GM12878 (cell line): ENCODE results near the gene NFYC. TPM values are rescaled to one million over a fixed set of nuclear protein-coding genes. Genes with fewer than 3 reads are reported as not detected.

Experiments used
- ATAC-seq: fragments of 200-7000 bp; cut with Tn5 transposase; 3 replicates; pipeline ENCODE4 v1.9.1; 2020; ENCODE audit warnings: mild to moderate bottlenecking, moderate library complexity
- BruUV-seq: library from RNA; stranded (reverse); fragments of 400-500 nt; replicated peaks from 2 replicates; lab custom pipeline; 2021; lab: Mats Ljungman, UMichigan
- CTCF ChIA-PET: fragments of 300-600 bp; sonication (Branson Sonifier 250); formaldehyde crosslinking; extraction: SDS; loops from one replicate; lab custom pipeline; 2021; ENCODE audit warnings: inconsistent platforms; lab: Yijun Ruan, JAX
- POLR2A ChIA-PET: fragments of 350-600 bp; formaldehyde crosslinking; extraction: SDS; loops from one replicate; lab custom pipeline; 2021; ENCODE audit warnings: inconsistent platforms; lab: Charles Lee
- RAD21 ChIA-PET: fragments of 300-600 bp; sonication (Branson Sonifier 250); formaldehyde crosslinking; loops from one replicate; lab custom pipeline; 2023; ENCODE audit warnings: antibody characterized with exemption; ENCODE audit not compliant: unreplicated experiment; lab: Charles Lee
- SMC1A ChIA-PET: fragments of 300-600 bp; sonication (Branson Sonifier 250); formaldehyde crosslinking; loops from one replicate; lab custom pipeline; 2023; ENCODE audit not compliant: unreplicated experiment, uncharacterized antibody; lab: Charles Lee
- DNase-seq: peaks from one replicate; pipeline ENCODE4 v3.0.0-alpha.2; 2011; ENCODE audit warnings: low read depth, low spot score
- FAIRE-seq: peaks from 3 replicates; lab custom pipeline; 2011; peaks lifted over from hg19 to GRCh38; lab: Jason Lieb, UNC
- H2AFZ ChIP-seq: 2 replicates; pipeline ENCODE4 v1.6.0; 2011; ENCODE audit warnings: low read depth, low read length, control low read depth; ENCODE audit not compliant: control insufficient read depth
- H3K27ac ChIP-seq: 2 replicates; pipeline ENCODE4 v1.5.1; 2011; ENCODE audit warnings: control low read depth; ENCODE audit not compliant: control insufficient read depth, insufficient read depth
- H3K27me3 ChIP-seq, 2 experiments: replicated peaks in 1 of 2; 2 replicates each; pipeline versions ENCODE4 v1.6.0 to v1.6.1; 2011; ENCODE audit warnings: low read length in 1 of 2; ENCODE audit not compliant: control insufficient read depth in 2 of 2, insufficient read depth in 2 of 2
- H3K36me3 ChIP-seq, 2 experiments: 2 replicates each; pipeline ENCODE4 v1.5.1; 2011; ENCODE audit warnings: low read length in 1 of 2; ENCODE audit not compliant: control insufficient read depth in 2 of 2, insufficient read depth in 2 of 2
- H3K4me1 ChIP-seq: 2 replicates; pipeline ENCODE4 v1.6.1; 2011; ENCODE audit warnings: mild to moderate bottlenecking, low read length, moderate library complexity, mixed read lengths; ENCODE audit not compliant: control insufficient read depth, insufficient read depth
- H3K4me2 ChIP-seq: 2 replicates; pipeline ENCODE4 v1.6.0; 2011; ENCODE audit warnings: control low read depth; ENCODE audit not compliant: control insufficient read depth, insufficient read depth
- H3K4me3 ChIP-seq: fragments of 200-600 bp; sonication (generic); 2 replicates; pipeline ENCODE4 v1.5.1; 2016
- H3K79me2 ChIP-seq: 2 replicates; pipeline ENCODE4 v1.6.0; 2011; ENCODE audit warnings: low read length; ENCODE audit not compliant: control insufficient read depth, insufficient read depth
- H3K9ac ChIP-seq: 2 replicates; pipeline ENCODE4 v1.8.0; 2011; ENCODE audit warnings: low read length, control low read depth, mixed read lengths; ENCODE audit not compliant: control insufficient read depth, insufficient read depth
- H3K9me3 ChIP-seq: replicated peaks from 3 replicates; pipeline ENCODE4 v1.5.1; 2011; ENCODE audit warnings: mild to moderate bottlenecking, low read length; ENCODE audit not compliant: control insufficient read depth, insufficient read depth
- H4K20me1 ChIP-seq: 2 replicates; pipeline ENCODE4 v1.6.0; 2011; ENCODE audit not compliant: control insufficient read depth, insufficient read depth
- BCL11A ChIP-seq: IDR thresholded peaks from 2 replicates; pipeline ENCODE4 v1.6.1; 2011; ENCODE audit warnings: low read depth, low read length
- NFYA ChIP-seq: IDR thresholded peaks from 2 replicates; pipeline ENCODE4 v1.6.1; 2011; ENCODE audit warnings: low read depth, mild to moderate bottlenecking, low read length, improper control_type of control experiment, borderline replicate concordance
- NR2C2 ChIP-seq: IDR thresholded peaks from 2 replicates; pipeline ENCODE4 v1.6.1; 2011; ENCODE audit warnings: borderline replicate concordance, low read depth; ENCODE audit not compliant: control insufficient read depth, insufficient read length
- SIN3A ChIP-seq: IDR thresholded peaks from 2 replicates; pipeline ENCODE4 v1.6.1; 2012; ENCODE audit warnings: low read depth, low read length, improper control_type of control experiment
- SMAD5 ChIP-seq: IDR thresholded peaks from 2 replicates; pipeline ENCODE4 v1.6.1; 2016; ENCODE audit warnings: antibody characterized with exemption, low read depth
- SMC3 ChIP-seq: IDR thresholded peaks from 2 replicates; pipeline ENCODE4 v1.6.1; 2011; ENCODE audit warnings: low read length, improper control_type of control experiment, borderline replicate concordance
- SREBF2 ChIP-seq: IDR thresholded peaks from 2 replicates; pipeline ENCODE4 v1.6.1; 2012; ENCODE audit warnings: mild to moderate bottlenecking, low read length
- TAF1 ChIP-seq: IDR thresholded peaks from 2 replicates; pipeline ENCODE4 v1.6.1; 2011; ENCODE audit warnings: mild to moderate bottlenecking, low read depth, low read length, borderline replicate concordance
- TCF7 ChIP-seq: IDR thresholded peaks from 2 replicates; pipeline ENCODE4 v1.6.1; 2014; ENCODE audit warnings: antibody characterized with exemption, borderline replicate concordance
- ZNF274 ChIP-seq: IDR thresholded peaks from one replicate; pipeline ENCODE4 v1.8.0; 2011; ENCODE audit not compliant: insufficient read length, insufficient read depth
- ZNF384 ChIP-seq: IDR thresholded peaks from 2 replicates; pipeline ENCODE4 v1.6.1; 2012; ENCODE audit warnings: low read depth, mild to moderate bottlenecking, low read length, improper control_type of control experiment, borderline replicate concordance
- WGBS: methylation state at CpG from one replicate; pipeline ENCODE4 v1.1.6; 2016; ENCODE audit warnings: low lambda C conversion rate; ENCODE audit not compliant: insufficient replicate concordance, insufficient coverage; ENCODE audit errors: missing lambda C conversion rate; 5-methylcytosine and 5-hydroxymethylcytosine counted together
- in situ Hi-C: fragments of 300-500 bp; cut with MboI; formaldehyde crosslinking; loops from 9 replicates; pipeline ENCODE4 v1.14.3; 2018; ENCODE audit warnings: mixed read lengths
- intact Hi-C: fragments of 100-400 bp; cut with micrococcal nuclease; formaldehyde crosslinking; loops from one replicate; pipeline ENCODE4 v1.14.2; 2022; ENCODE audit not compliant: unreplicated experiment
- polyA plus RNA-seq, 11 experiments: library from polyadenylated mRNA; depleted of rRNA in 4 of 11; unstranded in 6 of 11; stranded (reverse) in 5 of 11; fragments of >200 nt; fragmentation: Nextera tagmentation in 4 of 11; fragmentation: Illumina TruSeq in 1 of 11; extraction: Ambion mirVana in 4 of 11; extraction: Trizol in 1 of 11; gene quantifications; 1 replicate in 1 of 11; 2 replicates in 10 of 11; pipeline versions ENCODE4 v1.2.1 to v1.2.3, GENCODE V29; 2011 to 2016; ENCODE audit warnings: inconsistent platforms in 2 of 11, missing spikeins in 2 of 11, low read depth in 1 of 11
- total RNA-seq, 4 experiments: library from RNA; depleted of rRNA in 3 of 4; stranded (reverse); fragments of >200 nt in 3 of 4; fragmentation: Illumina TruSeq in 1 of 4; extraction: Trizol in 1 of 4; gene quantifications; 2 replicates each; pipeline versions ENCODE4 v1.2.1 to v1.2.3, GENCODE V29; 2013 to 2021
- TF ChIP-seq, protein P1 (sequence below): fragments of 450-650 bp; IDR thresholded peaks from 2 replicates; pipeline ENCODE4 v1.6.1; 2017; ENCODE audit warnings: antibody characterized with exemption, mild to moderate bottlenecking, moderate library complexity
- TF ChIP-seq, protein P2 (sequence below): IDR thresholded peaks from 2 replicates; pipeline ENCODE4 v1.6.1; 2012; ENCODE audit warnings: low read depth, low read length, improper control_type of control experiment

The NFYC gene
- total and polyA plus RNA-seq, 10 of the 15 experiments (the other 5 are each of a cell fraction or from before 2014, with no cell fraction given) = 4.3 to 84.2 (median 58.3) TPM

DNA sequence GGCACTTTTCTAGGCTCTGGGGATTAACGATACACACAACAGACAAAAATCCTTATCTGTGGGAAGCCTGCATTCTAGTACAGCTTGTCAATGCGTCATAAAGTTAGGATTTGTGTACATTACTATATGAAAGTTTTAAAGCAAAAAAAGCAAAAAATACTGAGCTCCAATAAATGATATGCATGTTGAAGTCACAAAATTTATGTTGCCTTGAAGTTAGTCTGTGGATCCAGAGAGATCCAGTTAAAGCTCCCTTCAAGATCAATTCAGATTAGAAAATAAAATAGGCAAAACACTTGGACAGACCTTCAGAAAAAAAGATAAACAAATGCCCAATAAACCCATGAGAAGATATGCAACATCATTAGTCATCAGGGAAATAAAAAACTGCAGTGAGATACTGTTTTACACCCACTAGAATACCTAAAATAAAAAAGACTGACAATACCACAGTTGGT lies 59.0 kb downstream of the NFYC start:
- in situ Hi-C loops = no loop called here
- Histone ChIP-seq H2AFZ (no peak overlapping the region), H3K27me3 (no peaks in the 10 kb centered on the region), H3K9ac (no peak overlapping the region), H3K79me2 (no peaks in the 10 kb centered on the region; the same call in none of the 2 replicates), H3K4me3 (no peak overlapping the region), H3K27ac (no peak overlapping the region), H3K4me1 (peaks cover 24% of the 10 kb centered on the region), H3K9me3 (no peaks in the 10 kb centered on the region), H3K36me3 (peaks cover 25 to 37% of the 10 kb centered on the region in 2 experiments), H3K4me2 (no peak overlapping the region), H4K20me1 (no peaks in the 10 kb centered on the region)
- FAIRE-seq (no peak), DNase-seq (no peak), ATAC-seq (no peak)
- no TSS peak for BruUV-seq
- WGBS = 73% methylated on average over 2 of the region's 2 CpGs
- intact Hi-C loops = loop anchor here (5.0 kb wide), 1 partner anchor 58 kb away; the partner anchor contains the start of gene NFYC
- no peak for TF ChIP-seq NFYA
- 0 out of 2 replicates have a peak, but pooled peaks have one; percentile 11 for TF ChIP-seq ZNF384
- no peak for TF ChIP-seq NR2C2
- TF ChIP-seq SMAD5 = no peak
- ChIA-PET SMC1A (interaction anchor here (1.0 kb wide), 2 partner anchors 14 to 17 kb away, joined by 3 to 4 read pairs; no protein-coding TSS in a partner anchor), CTCF (interaction anchor here (0.7 to 2.0 kb wide), 3 partner anchors 24 to 100 kb away, joined by 3 to 7 read pairs (median 3); no protein-coding TSS in a partner anchor), RAD21 (interaction anchor here (1.1 kb wide), 1 partner anchor 24 kb away, joined by 4 read pairs; no protein-coding TSS in a partner anchor), POLR2A (interaction anchor here (1.1 kb wide), 1 partner anchor 12 kb away, joined by 3 read pairs; no protein-coding TSS in a partner anchor)

DNA sequence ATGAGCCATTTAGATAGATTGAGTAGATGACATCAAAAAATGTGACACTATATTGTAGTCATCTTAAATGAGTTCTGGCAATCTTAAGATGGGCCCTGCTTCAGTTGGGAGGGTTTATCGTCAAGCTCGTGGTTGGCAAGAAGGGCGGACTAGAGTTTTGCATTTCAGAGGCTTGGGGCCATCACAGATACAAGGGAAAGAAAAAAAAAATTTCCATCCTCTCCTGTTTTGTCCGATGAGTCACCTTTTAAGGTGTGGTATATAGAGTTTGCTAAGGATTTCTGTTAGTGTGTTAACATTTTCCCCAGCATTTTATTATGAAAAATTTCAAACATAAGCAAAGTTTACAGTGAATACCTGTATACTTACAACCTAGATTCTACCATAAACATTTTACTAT lies 60.3 kb downstream of the NFYC start:
- 71% methylated on average over 4 of the region's 4 CpGs for WGBS
- no peak for FAIRE-seq
- TF ChIP-seq SMC3 (no peak), BCL11A (no peak), ZNF274 (no peak), SREBF2 (no peak), TAF1 (no peak), TCF7 (no peak), SIN3A (no peak)
- TF ChIP-seq, protein P1, sequence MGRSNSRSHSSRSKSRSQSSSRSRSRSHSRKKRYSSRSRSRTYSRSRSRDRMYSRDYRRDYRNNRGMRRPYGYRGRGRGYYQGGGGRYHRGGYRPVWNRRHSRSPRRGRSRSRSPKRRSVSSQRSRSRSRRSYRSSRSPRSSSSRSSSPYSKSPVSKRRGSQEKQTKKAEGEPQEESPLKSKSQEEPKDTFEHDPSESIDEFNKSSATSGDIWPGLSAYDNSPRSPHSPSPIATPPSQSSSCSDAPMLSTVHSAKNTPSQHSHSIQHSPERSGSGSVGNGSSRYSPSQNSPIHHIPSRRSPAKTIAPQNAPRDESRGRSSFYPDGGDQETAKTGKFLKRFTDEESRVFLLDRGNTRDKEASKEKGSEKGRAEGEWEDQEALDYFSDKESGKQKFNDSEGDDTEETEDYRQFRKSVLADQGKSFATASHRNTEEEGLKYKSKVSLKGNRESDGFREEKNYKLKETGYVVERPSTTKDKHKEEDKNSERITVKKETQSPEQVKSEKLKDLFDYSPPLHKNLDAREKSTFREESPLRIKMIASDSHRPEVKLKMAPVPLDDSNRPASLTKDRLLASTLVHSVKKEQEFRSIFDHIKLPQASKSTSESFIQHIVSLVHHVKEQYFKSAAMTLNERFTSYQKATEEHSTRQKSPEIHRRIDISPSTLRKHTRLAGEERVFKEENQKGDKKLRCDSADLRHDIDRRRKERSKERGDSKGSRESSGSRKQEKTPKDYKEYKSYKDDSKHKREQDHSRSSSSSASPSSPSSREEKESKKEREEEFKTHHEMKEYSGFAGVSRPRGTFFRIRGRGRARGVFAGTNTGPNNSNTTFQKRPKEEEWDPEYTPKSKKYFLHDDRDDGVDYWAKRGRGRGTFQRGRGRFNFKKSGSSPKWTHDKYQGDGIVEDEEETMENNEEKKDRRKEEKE = no peak
- TF ChIP-seq, protein P2, sequence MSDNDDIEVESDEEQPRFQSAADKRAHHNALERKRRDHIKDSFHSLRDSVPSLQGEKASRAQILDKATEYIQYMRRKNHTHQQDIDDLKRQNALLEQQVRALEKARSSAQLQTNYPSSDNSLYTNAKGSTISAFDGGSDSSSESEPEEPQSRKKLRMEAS = no peak

More for the DNA sequence above, 60.3 kb downstream of the NFYC start:
- Histone ChIP-seq H3K27me3 (no peaks in the 10 kb centered on the region), H3K9ac (no peak overlapping the region), H3K36me3 (peaks cover 30 to 48% of the 10 kb centered on the region in 2 experiments), H3K4me2 (peak overlapping the region; percentile 89; the same call in 1 of the 2 replicates), H4K20me1 (no peaks in the 10 kb centered on the region; the same call in 1 of the 2 replicates), H3K79me2 (no peaks in the 10 kb centered on the region; the same call in none of the 2 replicates), H3K27ac (peak overlapping the region; percentile 64; the same call in 1 of the 2 replicates), H3K4me1 (peaks cover 24% of the 10 kb centered on the region), H3K4me3 (no peak overlapping the region), H2AFZ (no peak overlapping the region), H3K9me3 (no peaks in the 10 kb centered on the region)
- CTCF ChIA-PET = interaction anchor here (0.7 to 9.5 kb wide), 5 partner anchors 21 to 98 kb away, joined by 3 to 84 read pairs (median 4); no protein-coding TSS in a partner anchor
- no peak for ATAC-seq
- in situ Hi-C loops = no loop called here
- no TSS peak for BruUV-seq
- RAD21 ChIA-PET = interaction anchor here (1.5 to 4.0 kb wide), 2 partner anchors 13 to 18 kb away, joined by 3 to 14 read pairs; no protein-coding TSS in a partner anchor
- intact Hi-C loops = loop anchor here (5.0 kb wide), 1 partner anchor 60 kb away; the partner anchor contains the start of gene NFYC
- no peak for DNase-seq
- POLR2A ChIA-PET = no interaction called here
- SMC1A ChIA-PET = interaction anchor here (1.0 to 2.9 kb wide), 4 partner anchors 11 to 58 kb away, joined by 3 to 11 read pairs (median 6); no protein-coding TSS in a partner anchor
